ENCODE results near the gene TMED6.
A peak's percentile ranks its signal among the peaks of the same experiment; 100 is the strongest.

Gene TMED6

DNA sequence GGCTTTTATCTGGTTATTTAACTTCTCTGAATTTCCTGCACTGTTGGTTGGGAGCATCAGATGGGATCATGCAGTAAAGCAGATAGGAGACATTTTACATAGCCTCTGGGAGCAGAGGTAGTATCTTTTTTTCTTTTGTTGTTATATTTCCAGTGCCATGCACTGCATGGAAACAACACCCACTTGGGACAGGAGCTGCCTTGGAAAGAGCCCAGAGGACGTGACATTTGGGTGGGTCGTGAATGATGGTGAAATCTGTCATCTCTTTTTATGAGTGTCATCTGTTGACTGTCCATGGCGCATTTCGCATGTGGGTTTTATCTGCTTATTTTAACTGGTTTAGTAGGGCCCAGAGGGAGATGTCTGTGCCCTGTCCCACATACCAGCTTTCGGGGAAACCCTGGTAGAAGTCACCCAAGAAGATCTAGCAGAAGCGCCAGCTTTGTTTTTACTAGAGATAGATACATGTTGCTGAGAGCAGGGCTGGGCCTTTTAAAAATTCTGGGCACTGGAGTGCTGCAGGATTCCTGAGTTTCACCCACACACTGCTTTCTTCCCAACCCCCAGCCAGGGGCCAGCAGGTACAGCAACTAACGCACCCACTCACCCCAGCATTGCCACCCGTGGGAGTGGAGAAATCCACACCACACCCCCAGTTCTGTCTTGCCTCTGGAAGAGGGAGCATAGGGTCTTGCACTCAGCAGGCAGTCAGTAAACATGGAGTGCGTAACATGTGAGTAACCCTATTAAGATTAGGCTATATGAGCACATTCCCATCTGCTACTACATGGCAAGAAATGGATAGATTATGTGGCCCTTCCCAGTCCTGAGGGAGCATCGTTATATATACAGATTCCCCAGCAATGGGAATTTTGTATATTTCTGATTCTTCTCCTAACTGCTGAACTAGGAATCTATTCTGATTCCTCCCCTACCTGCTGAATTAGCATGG lies 42.6 kb upstream of the TMED6 start:
- no peaks in the 10 kb centered on the region for H3K36me3 Mint-ChIP-seq (ENCODE audit: low read depth)
- TF ChIP-seq, protein P1, sequence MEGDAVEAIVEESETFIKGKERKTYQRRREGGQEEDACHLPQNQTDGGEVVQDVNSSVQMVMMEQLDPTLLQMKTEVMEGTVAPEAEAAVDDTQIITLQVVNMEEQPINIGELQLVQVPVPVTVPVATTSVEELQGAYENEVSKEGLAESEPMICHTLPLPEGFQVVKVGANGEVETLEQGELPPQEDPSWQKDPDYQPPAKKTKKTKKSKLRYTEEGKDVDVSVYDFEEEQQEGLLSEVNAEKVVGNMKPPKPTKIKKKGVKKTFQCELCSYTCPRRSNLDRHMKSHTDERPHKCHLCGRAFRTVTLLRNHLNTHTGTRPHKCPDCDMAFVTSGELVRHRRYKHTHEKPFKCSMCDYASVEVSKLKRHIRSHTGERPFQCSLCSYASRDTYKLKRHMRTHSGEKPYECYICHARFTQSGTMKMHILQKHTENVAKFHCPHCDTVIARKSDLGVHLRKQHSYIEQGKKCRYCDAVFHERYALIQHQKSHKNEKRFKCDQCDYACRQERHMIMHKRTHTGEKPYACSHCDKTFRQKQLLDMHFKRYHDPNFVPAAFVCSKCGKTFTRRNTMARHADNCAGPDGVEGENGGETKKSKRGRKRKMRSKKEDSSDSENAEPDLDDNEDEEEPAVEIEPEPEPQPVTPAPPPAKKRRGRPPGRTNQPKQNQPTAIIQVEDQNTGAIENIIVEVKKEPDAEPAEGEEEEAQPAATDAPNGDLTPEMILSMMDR (IDR thresholded peaks at IDR 0.05), result no peak
- DNase-seq, result no peak
- H3K27me3 Mint-ChIP-seq (ENCODE audit: low read depth, poor library complexity), result peaks cover 7% of the 10 kb centered on the region
- no peaks in the 10 kb centered on the region for H3K9me3 Mint-ChIP-seq
- no peak overlapping the region for H3K27ac Mint-ChIP-seq
- H3K4me1 Mint-ChIP-seq, result peaks cover 35% of the 10 kb centered on the region
- H3K4me3 Mint-ChIP-seq, result no peak overlapping the region

DNA sequence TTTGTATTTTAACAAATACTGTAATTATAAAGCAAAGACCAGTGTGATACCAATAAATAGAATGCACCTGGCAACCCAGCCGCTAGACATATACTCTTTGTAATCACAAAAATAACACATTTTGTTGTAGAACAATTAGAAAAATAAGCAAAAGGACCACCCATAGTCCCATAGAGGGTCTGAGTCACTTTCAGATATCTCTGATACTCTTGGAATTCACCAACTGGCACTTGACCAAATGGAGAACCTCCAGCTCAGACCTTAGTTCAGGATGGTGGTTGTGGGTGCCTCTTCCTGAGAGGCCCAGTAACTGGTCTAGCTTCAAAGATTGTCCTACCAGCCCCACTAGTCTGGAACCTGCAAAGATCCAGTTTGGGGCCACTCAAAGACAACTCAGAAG lies 35.0 kb upstream of the TMED6 start:
- Mint-ChIP-seq H3K4me1 (peaks cover 23% of the 10 kb centered on the region), H3K4me3 (peak overlapping the region; percentile 91), H3K27me3 (ENCODE audit: low read depth, poor library complexity) (peaks cover 3% of the 10 kb centered on the region), H3K9me3 (no peaks in the 10 kb centered on the region), H3K27ac (no peak overlapping the region), H3K36me3 (ENCODE audit: low read depth) (peaks cover 28% of the 10 kb centered on the region)
- TF ChIP-seq, protein P1 (IDR thresholded peaks at IDR 0.05), result no peak
- DNase-seq, result no peak

DNA sequence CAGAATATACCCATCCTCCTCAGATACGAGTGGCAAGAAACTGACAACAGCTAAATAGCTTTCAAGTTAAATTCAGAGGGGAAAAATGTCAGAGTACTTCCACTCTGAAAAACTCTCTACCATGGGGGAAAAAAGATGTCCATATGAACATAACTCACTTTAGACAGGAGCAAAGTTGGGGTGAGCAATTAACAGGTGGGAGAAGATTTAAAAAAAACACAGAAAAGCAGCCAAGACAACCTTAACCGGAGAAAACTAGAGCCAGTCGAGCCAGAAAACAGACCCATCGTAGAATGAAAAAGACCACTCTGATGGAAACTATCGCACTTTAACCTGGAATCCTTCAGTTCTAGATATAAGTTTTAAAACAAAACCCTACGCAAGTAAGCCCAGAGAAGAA lies 33.4 kb upstream of the TMED6 start:
- H3K4me1 Mint-ChIP-seq, result peaks cover 23% of the 10 kb centered on the region
- no peak for DNase-seq
- TF ChIP-seq, protein P1 (IDR thresholded peaks at IDR 0.05), result no peak
- H3K4me3 Mint-ChIP-seq, result peak overlapping the region; percentile 91
- peak overlapping the region; percentile 62 for H3K27ac Mint-ChIP-seq
- H3K27me3 Mint-ChIP-seq (ENCODE audit: low read depth, poor library complexity), result peaks cover 3% of the 10 kb centered on the region
- H3K9me3 Mint-ChIP-seq, result no peaks in the 10 kb centered on the region
- H3K36me3 Mint-ChIP-seq (ENCODE audit: low read depth), result peaks cover 43% of the 10 kb centered on the region

DNA sequence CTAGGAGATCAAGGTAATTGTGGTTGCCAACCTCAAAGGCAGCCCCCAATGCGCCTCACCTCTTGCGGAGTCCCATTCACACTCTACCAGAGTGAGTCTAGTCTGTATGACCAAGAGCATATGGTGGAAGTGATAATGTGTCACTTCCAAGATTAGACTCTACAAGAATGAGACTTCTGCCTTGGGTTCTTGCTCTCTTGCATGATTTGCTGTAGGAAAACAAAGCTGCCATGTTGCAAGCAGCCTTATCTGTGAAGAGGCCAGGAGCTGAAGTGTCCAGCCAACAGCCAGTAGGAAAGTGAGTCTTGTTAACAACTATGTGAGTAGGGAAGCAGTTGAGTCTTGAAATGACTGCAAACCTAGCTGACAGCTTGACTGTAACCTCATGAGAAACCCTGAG lies 30.8 kb upstream of the TMED6 start:
- H3K27ac Mint-ChIP-seq, result no peak overlapping the region
- peaks cover 23% of the 10 kb centered on the region for H3K4me1 Mint-ChIP-seq
- no peaks in the 10 kb centered on the region for H3K9me3 Mint-ChIP-seq
- DNase-seq, result no peak
- H3K27me3 Mint-ChIP-seq (ENCODE audit: low read depth, poor library complexity), result peaks cover 3% of the 10 kb centered on the region
- no peak overlapping the region for H3K4me3 Mint-ChIP-seq
- TF ChIP-seq, protein P1 (IDR thresholded peaks at IDR 0.05), result no peak
- peaks cover 65% of the 10 kb centered on the region for H3K36me3 Mint-ChIP-seq (ENCODE audit: low read depth)

DNA sequence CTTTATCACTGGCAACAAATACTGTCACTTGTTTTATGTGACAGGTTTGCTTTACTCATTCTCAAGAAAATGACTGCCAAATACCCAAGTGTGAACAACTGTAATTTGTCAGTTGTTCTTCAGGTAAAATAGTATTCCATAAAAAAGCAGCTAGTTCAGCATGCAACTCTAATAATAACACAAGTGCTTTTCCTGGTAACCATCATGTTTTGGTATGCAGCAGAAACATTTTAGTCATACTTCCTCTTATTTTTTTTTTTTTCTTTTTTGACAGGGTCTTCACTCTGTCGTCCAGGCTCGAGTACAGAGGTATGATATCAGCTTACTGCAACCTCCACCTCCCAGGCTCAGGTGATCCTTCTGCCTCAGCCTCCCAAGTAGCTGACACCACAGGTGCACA lies 29.6 kb upstream of the TMED6 start:
- Mint-ChIP-seq H3K27ac (no peak overlapping the region), H3K4me3 (no peak overlapping the region), H3K9me3 (no peaks in the 10 kb centered on the region), H3K36me3 (ENCODE audit: low read depth) (peaks cover 73% of the 10 kb centered on the region), H3K4me1 (peaks cover 23% of the 10 kb centered on the region), H3K27me3 (ENCODE audit: low read depth, poor library complexity) (peaks cover 3% of the 10 kb centered on the region)
- TF ChIP-seq, protein P1 (IDR thresholded peaks at IDR 0.05), result no peak
- no peak for DNase-seq

DNA sequence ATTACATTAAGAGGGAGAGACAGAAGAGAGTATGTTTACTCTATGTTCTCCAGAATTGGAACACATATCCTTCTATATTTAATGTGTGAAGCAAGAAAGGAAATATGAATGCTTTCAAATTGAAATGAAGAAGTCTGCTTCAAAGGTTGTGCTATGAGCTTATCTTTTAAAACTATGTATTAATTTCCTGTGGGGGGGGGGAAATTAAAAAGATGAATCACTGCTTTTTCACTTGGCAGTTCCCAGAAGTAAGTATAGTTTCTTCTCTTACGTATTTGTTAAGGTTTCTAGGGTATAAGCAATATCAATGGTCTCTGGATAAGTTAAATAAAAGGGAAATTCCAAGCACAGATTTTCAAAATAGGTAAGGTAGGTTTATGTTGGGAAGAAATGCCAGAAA lies 27.2 kb upstream of the TMED6 start:
- Mint-ChIP-seq H3K4me3 (no peak overlapping the region), H3K4me1 (peaks cover 3% of the 10 kb centered on the region), H3K27me3 (ENCODE audit: low read depth, poor library complexity) (no peaks in the 10 kb centered on the region), H3K27ac (peak overlapping the region; percentile 16), H3K36me3 (ENCODE audit: low read depth) (peaks cover 81% of the 10 kb centered on the region), H3K9me3 (no peaks in the 10 kb centered on the region)
- no peak for DNase-seq
- TF ChIP-seq, protein P1 (IDR thresholded peaks at IDR 0.05), result no peak

Measured in nephron progenitor cell (in vitro differentiated cells).